NB4 (cell line): ENCODE results near the gene SAMM50.

Experiments
- DNase-seq: peaks from one replicate; pipeline ENCODE4 v3.0.0; 2010; ENCODE audit warnings: low read depth
- H3K4me3 ChIP-seq: one replicate; pipeline ENCODE4 v1.5.1; 2011; ENCODE audit warnings: mild to moderate bottlenecking, low read depth, low read length, moderate library complexity
- CTCF ChIP-seq: IDR thresholded peaks from one replicate; pipeline ENCODE4 v1.5.1; 2012; ENCODE audit warnings: low read depth, low read length
- MAX ChIP-seq: IDR thresholded peaks from 2 replicates; pipeline ENCODE4 v1.6.1; 2011; ENCODE audit warnings: low read depth, low read length
- MYC ChIP-seq: IDR thresholded peaks from 2 replicates; pipeline ENCODE4 v1.6.1; 2011; ENCODE audit warnings: low read depth, low read length
- POLR2A ChIP-seq: IDR thresholded peaks from 2 replicates; pipeline ENCODE4 v1.6.1; 2011; ENCODE audit warnings: mild to moderate bottlenecking; ENCODE audit not compliant: insufficient read length; ENCODE audit errors: extremely low read depth

The SAMM50 gene

GRCh38 chr22:43994006-43994405 is 38.8 kb downstream of the SAMM50 start:
- no peak overlapping the region for H3K4me3 ChIP-seq
- no peak for DNase-seq
- TF ChIP-seq POLR2A, result no peak
- no peak for TF ChIP-seq CTCF
- no peak for TF ChIP-seq MAX
- no peak for TF ChIP-seq MYC

GRCh38 chr22:43994416-43994815 is 39.2 kb downstream of the SAMM50 start:
- H3K4me3 ChIP-seq, result no peak overlapping the region
- TF ChIP-seq MYC, result no peak
- no peak for TF ChIP-seq POLR2A
- no peak for TF ChIP-seq CTCF
- no peak for TF ChIP-seq MAX
- no peak for DNase-seq

GRCh38 chr22:43995057-43995685 is 39.9 kb downstream of the SAMM50 start:
- no peak for DNase-seq
- TF ChIP-seq POLR2A (no peak), MAX (no peak), MYC (no peak), CTCF (no peak)
- no peak overlapping the region for H3K4me3 ChIP-seq

GRCh38 chr22:43995798-43996169 is 40.5 kb downstream of the SAMM50 start:
- no peak for DNase-seq
- H3K4me3 ChIP-seq, result no peak overlapping the region
- TF ChIP-seq MYC (no peak), CTCF (no peak), MAX (no peak), POLR2A (no peak)

- TF ChIP-seq MYC (no peak), MAX (no peak), POLR2A (no peak), CTCF (no peak)
- H3K4me3 ChIP-seq, result no peak overlapping the region
- DNase-seq, result no peak
Observed at GRCh38 chr22:43996170-43996980, 41.1 kb downstream of the SAMM50 start.

GRCh38 chr22:43996981-43997265 is 41.7 kb downstream of the SAMM50 start:
- TF ChIP-seq POLR2A (no peak), MYC (no peak), MAX (no peak), CTCF (no peak)
- no peak for DNase-seq

More at GRCh38 chr22:43996981-43997265, 41.7 kb downstream of the SAMM50 start:
- no peak overlapping the region for H3K4me3 ChIP-seq
